ENCODE measurements around the gene TLN1.
A peak's percentile ranks its signal among the peaks of the same experiment; 100 is the strongest.

Gene TLN1

DNA sequence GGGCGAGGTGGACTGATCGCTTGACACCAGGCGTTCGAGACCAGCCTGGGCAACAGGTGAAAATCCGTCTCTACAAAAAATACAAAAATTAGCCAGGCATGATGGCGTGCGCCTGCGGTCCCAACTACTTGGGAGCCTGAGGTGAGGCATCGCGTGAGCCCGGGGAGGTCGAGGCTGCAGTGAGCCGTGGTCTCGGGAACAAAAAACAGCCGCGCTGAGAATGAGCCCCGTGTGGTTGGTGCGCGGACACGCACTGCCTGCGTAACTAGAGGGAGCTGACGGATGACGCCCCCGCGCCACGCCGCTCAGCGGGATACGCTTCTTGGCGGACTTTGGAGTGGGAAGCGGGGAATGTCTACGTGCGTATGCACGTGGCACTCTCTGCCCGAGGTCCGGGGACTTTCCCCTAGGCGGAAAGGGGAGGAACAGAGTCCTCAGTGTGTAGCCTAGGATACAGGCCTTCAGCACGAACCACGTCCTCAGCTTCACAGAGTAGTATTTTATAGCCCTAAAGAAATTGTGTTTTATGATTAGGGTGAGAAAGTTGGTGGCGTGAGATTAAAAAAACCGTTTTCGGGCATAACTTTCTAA is 74.4 kb downstream of the TLN1 start, which contains the start of gene RMRP:
TSS of gene RMRP (minus strand) at position 474 of the 591 bp plus-strand sequence.
- peak; percentile 97 for DNase-seq

- DNase-seq = no peak
These were observed 75.0 kb downstream of the TLN1 start for GRCh38 chr9:35656831-35657545.

- no peak for DNase-seq
These were observed 75.6 kb downstream of the TLN1 start for GRCh38 chr9:35656348-35656747.

- no peak for DNase-seq
These were observed 78.4 kb downstream of the TLN1 start for GRCh38 chr9:35653611-35654010.

- DNase-seq = no peak
These were observed 79.2 kb downstream of the TLN1 start for GRCh38 chr9:35652829-35653209.

- no peak for DNase-seq
These were observed 79.8 kb downstream of the TLN1 start for GRCh38 chr9:35651956-35652828.

- DNase-seq = no peak
These were observed 81.4 kb downstream of the TLN1 start, which contains the start of gene SIT1 for GRCh38 chr9:35650341-35651158. TSS of gene SIT1 (minus strand) at chr9:35650931. CDS start at chr9:35650853, 78 bp downstream.

DNA sequence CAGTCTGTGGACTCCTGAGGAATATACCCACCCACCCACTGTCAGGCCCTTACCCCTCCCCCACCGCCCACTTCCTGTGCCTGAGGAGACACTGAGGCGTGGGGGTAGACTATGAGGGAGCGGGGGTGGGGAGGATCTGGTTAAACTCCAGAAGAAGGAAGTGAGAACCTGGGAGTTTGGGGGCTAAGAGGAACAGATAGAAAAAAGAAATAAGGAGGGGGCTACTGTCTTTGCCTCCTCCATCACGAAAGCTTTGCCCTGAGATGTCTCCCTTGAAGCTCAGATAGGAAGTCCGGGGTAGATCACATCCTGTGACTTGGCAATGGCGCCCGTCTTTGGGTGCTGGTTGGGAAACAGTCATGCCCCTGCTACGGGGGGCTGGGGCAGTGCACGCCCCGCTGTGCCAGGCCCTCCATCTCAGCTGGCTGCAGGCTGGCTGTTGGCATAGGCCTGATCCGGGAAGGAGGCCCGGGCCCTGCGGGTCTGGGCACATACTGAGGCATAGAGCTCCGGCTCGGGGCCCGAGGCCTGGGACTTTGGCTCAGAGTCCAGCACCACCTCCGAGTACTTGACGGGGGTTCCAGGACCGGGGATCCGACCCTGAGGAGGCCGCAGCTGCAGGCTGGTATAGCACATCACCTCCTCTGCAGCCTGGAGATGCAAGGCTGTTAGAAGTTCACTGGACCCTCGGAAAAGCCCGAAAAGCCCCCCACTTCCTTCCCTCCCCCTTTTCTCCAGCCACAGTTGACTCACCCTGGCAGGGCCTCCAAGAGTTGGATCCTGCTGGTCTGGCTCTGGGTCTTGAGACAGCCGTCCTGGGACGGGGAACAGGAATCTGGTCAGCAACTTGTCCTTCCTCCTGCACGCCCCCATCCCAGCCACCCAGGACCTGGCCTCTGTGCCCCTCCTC is 82.3 kb downstream of the TLN1 start:
- DNase-seq = no peak
